ENCODE data around the gene PAN3.

DNA sequence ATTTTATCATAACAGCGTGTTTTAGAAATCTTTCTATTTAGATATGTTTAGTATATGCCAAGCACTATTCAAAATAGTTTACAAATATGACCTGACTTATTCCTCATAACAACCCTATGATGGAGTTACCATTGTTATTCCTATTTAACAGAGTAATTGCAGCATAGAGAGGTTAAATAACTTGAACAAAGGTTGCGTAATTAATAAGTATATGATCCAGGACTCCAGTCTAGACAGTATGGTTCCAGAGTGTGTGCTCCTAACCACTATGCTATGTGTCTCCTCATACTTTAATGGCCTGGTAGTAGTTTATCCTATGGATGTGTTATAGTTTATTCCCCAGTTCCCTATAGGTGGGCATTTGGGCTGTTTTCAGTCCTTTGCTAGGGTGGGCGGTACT, 145.3 kb downstream of the PAN3 start:
- TF ChIP-seq, protein P1, sequence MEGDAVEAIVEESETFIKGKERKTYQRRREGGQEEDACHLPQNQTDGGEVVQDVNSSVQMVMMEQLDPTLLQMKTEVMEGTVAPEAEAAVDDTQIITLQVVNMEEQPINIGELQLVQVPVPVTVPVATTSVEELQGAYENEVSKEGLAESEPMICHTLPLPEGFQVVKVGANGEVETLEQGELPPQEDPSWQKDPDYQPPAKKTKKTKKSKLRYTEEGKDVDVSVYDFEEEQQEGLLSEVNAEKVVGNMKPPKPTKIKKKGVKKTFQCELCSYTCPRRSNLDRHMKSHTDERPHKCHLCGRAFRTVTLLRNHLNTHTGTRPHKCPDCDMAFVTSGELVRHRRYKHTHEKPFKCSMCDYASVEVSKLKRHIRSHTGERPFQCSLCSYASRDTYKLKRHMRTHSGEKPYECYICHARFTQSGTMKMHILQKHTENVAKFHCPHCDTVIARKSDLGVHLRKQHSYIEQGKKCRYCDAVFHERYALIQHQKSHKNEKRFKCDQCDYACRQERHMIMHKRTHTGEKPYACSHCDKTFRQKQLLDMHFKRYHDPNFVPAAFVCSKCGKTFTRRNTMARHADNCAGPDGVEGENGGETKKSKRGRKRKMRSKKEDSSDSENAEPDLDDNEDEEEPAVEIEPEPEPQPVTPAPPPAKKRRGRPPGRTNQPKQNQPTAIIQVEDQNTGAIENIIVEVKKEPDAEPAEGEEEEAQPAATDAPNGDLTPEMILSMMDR (IDR thresholded peaks at IDR 0.05) = no peak
- TF ChIP-seq POLR2AphosphoS5 (IDR thresholded peaks at IDR 0.05; ENCODE audit: low read depth, low read length) (no peak), TCF7L2 (IDR thresholded peaks at IDR 0.05; ENCODE audit: low read depth, low read length) (no peak)
- TF ChIP-seq, protein P2, sequence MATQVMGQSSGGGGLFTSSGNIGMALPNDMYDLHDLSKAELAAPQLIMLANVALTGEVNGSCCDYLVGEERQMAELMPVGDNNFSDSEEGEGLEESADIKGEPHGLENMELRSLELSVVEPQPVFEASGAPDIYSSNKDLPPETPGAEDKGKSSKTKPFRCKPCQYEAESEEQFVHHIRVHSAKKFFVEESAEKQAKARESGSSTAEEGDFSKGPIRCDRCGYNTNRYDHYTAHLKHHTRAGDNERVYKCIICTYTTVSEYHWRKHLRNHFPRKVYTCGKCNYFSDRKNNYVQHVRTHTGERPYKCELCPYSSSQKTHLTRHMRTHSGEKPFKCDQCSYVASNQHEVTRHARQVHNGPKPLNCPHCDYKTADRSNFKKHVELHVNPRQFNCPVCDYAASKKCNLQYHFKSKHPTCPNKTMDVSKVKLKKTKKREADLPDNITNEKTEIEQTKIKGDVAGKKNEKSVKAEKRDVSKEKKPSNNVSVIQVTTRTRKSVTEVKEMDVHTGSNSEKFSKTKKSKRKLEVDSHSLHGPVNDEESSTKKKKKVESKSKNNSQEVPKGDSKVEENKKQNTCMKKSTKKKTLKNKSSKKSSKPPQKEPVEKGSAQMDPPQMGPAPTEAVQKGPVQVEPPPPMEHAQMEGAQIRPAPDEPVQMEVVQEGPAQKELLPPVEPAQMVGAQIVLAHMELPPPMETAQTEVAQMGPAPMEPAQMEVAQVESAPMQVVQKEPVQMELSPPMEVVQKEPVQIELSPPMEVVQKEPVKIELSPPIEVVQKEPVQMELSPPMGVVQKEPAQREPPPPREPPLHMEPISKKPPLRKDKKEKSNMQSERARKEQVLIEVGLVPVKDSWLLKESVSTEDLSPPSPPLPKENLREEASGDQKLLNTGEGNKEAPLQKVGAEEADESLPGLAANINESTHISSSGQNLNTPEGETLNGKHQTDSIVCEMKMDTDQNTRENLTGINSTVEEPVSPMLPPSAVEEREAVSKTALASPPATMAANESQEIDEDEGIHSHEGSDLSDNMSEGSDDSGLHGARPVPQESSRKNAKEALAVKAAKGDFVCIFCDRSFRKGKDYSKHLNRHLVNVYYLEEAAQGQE (IDR thresholded peaks at IDR 0.05; ENCODE audit: insufficient read depth in 1 of 2, low read depth in 2 of 2, low read length in 1 of 2) = no peak

All from Panc1 (cell line).